ENCODE measurements around the gene CBX8. TPM values are rescaled to one million over a fixed set of nuclear protein-coding genes. Genes with fewer than 3 reads are reported as not detected.

CBX8 gene
- total and polyA plus RNA-seq, 2 of the 13 experiments (the other 11 are each of a cell fraction or from before 2014, with no cell fraction given) = 0.34 to 12.6 TPM

DNA sequence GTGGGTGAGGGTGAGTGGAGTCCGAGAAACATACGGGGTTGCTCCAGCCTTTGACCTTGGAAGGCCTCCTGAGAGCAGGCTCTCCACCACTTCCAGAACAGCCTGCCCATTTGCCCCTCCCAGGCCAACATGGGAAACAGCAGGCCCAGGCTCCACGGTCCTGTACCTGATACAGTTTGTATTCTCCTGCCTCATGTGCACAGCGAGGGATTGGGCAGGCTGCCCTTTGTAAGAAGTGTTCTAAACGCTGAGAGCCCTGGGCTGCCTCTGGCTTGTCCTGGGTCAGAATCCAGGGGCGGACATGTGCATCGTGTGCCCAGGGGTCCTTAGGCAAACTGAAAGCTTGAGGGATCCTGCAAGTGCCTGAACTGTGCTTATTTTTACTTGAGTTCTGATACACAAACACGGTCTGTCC is 22.3 kb downstream of the CBX8 start:
- no peak overlapping the region for H2AFZ ChIP-seq (ENCODE audit: low read length)
- peak; percentile 99 for TF ChIP-seq ZNF780A (CRISPR knock-in tag; IDR thresholded peaks at IDR 0.05)
- no peak for TF ChIP-seq SCMH1 (CRISPR knock-in tag; IDR thresholded peaks at IDR 0.05; ENCODE audit: borderline replicate concordance)
- TF ChIP-seq NFIB (CRISPR knock-in tag; IDR thresholded peaks at IDR 0.05; ENCODE audit: borderline replicate concordance) = no peak
- TF ChIP-seq NR2F6 (IDR thresholded peaks at IDR 0.05) = peak; percentile 30; the same call in 1 of the 2 replicates
- peak; percentile 26; the same call in 1 of the 2 replicates for TF ChIP-seq NR2F6 (CRISPR knock-in tag; IDR thresholded peaks at IDR 0.05)
- TF ChIP-seq, protein P1, sequence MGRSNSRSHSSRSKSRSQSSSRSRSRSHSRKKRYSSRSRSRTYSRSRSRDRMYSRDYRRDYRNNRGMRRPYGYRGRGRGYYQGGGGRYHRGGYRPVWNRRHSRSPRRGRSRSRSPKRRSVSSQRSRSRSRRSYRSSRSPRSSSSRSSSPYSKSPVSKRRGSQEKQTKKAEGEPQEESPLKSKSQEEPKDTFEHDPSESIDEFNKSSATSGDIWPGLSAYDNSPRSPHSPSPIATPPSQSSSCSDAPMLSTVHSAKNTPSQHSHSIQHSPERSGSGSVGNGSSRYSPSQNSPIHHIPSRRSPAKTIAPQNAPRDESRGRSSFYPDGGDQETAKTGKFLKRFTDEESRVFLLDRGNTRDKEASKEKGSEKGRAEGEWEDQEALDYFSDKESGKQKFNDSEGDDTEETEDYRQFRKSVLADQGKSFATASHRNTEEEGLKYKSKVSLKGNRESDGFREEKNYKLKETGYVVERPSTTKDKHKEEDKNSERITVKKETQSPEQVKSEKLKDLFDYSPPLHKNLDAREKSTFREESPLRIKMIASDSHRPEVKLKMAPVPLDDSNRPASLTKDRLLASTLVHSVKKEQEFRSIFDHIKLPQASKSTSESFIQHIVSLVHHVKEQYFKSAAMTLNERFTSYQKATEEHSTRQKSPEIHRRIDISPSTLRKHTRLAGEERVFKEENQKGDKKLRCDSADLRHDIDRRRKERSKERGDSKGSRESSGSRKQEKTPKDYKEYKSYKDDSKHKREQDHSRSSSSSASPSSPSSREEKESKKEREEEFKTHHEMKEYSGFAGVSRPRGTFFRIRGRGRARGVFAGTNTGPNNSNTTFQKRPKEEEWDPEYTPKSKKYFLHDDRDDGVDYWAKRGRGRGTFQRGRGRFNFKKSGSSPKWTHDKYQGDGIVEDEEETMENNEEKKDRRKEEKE (IDR thresholded peaks at IDR 0.05) = no peak
- TF ChIP-seq, protein P2, sequence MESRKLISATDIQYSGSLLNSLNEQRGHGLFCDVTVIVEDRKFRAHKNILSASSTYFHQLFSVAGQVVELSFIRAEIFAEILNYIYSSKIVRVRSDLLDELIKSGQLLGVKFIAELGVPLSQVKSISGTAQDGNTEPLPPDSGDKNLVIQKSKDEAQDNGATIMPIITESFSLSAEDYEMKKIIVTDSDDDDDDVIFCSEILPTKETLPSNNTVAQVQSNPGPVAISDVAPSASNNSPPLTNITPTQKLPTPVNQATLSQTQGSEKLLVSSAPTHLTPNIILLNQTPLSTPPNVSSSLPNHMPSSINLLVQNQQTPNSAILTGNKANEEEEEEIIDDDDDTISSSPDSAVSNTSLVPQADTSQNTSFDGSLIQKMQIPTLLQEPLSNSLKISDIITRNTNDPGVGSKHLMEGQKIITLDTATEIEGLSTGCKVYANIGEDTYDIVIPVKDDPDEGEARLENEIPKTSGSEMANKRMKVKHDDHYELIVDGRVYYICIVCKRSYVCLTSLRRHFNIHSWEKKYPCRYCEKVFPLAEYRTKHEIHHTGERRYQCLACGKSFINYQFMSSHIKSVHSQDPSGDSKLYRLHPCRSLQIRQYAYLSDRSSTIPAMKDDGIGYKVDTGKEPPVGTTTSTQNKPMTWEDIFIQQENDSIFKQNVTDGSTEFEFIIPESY (CRISPR knock-in tag; IDR thresholded peaks at IDR 0.05) = 0 out of 2 replicates have a peak, but pooled peaks have one; percentile 4
- no peak for TF ChIP-seq ZBTB1 (CRISPR knock-in tag; IDR thresholded peaks at IDR 0.05; ENCODE audit: borderline replicate concordance)
- no peak for TF ChIP-seq SIX4 (CRISPR knock-in tag; IDR thresholded peaks at IDR 0.05)
- peak; percentile 80; the same call in 1 of the 2 replicates for TF ChIP-seq KDM5B (CRISPR knock-in tag; IDR thresholded peaks at IDR 0.05; ENCODE audit: borderline replicate concordance)
- no peak for TF ChIP-seq ZNF326 (CRISPR knock-in tag; IDR thresholded peaks at IDR 0.05; ENCODE audit: borderline replicate concordance)
- no peak for TF ChIP-seq FOSL1 (CRISPR knock-in tag; IDR thresholded peaks at IDR 0.05; ENCODE audit: borderline replicate concordance)
- no peak for TF ChIP-seq YY1 (IDR thresholded peaks at IDR 0.05; ENCODE audit: insufficient read depth, insufficient replicate concordance, low read depth, low read length)
- 0 out of 2 replicates have a peak, but pooled peaks have one; percentile 47 for TF ChIP-seq ZNF350 (CRISPR knock-in tag; IDR thresholded peaks at IDR 0.05; ENCODE audit: borderline replicate concordance, low read depth)
- TF ChIP-seq, protein P3, sequence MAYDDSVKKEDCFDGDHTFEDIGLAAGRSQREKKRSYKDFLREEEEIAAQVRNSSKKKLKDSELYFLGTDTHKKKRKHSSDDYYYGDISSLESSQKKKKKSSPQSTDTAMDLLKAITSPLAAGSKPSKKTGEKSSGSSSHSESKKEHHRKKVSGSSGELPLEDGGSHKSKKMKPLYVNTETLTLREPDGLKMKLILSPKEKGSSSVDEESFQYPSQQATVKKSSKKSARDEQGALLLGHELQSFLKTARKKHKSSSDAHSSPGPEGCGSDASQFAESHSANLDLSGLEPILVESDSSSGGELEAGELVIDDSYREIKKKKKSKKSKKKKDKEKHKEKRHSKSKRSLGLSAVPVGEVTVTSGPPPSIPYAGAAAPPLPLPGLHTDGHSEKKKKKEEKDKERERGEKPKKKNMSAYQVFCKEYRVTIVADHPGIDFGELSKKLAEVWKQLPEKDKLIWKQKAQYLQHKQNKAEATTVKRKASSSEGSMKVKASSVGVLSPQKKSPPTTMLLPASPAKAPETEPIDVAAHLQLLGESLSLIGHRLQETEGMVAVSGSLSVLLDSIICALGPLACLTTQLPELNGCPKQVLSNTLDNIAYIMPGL (CRISPR knock-in tag; IDR thresholded peaks at IDR 0.05; ENCODE audit: borderline replicate concordance in 1 of 2, low read depth in 1 of 2) = 0 out of 4 replicates have a peak, but pooled peaks of 1 of the 2 experiments have one; percentile 12
- peak; percentile 62 for TF ChIP-seq ZFP36 (IDR thresholded peaks at IDR 0.05; ENCODE audit: borderline replicate concordance, low read depth, low read length, partially characterized antibody)
- no peak for TF ChIP-seq ZNF737 (CRISPR knock-in tag; IDR thresholded peaks at IDR 0.05; ENCODE audit: borderline replicate concordance)

More for the DNA sequence above, 22.3 kb downstream of the CBX8 start:
- H3K9ac ChIP-seq (ENCODE audit: insufficient read depth, low read depth, low read length) = peak overlapping the region; percentile 15
- no peak for FAIRE-seq
- H3K4me1 ChIP-seq (ENCODE audit: insufficient read depth, low read length) = peaks cover 65% of the 10 kb centered on the region
- no peak overlapping the region for H3K27ac ChIP-seq (ENCODE audit: extremely low read length, insufficient read depth, low read length)
- peaks cover 12% of the 10 kb centered on the region for H3K79me2 ChIP-seq (ENCODE audit: insufficient read depth, low read length)
- ATAC-seq = peak; percentile 62
- H4K20me1 ChIP-seq (ENCODE audit: insufficient read depth, low read length) = peaks cover 9% of the 10 kb centered on the region; the same call in 1 of the 2 replicates
- DNase-seq (ENCODE audit: low spot score) = peak; percentile 47
- H3K4me3 ChIP-seq (replicated peaks in 1 of 3; ENCODE audit: insufficient read depth in 1 of 3, low read depth in 2 of 3, low read length in 3 of 3) = peak overlapping the region in 2 of 3 experiments; percentile 24 to 38; a peak in 4 of 6 replicates
- no peaks in the 10 kb centered on the region for H3K9me3 ChIP-seq (ENCODE audit: low read length)
- POLR2A ChIA-PET = interaction anchor here (1.5 to 1.9 kb wide), 4 partner anchors 15 to 219 kb away, joined by 4 to 12 read pairs (median 6); partner anchors contain the start of gene CBX8
- CTCF ChIA-PET (ENCODE audit: low intra/inter-chr PET ratio, low total read pairs) = no interaction called here
- 18% methylated on average over 8 of the region's 8 CpGs for WGBS (ENCODE audit: low lambda C conversion rate)
- in situ Hi-C loops (cut with HindIII; ENCODE audit: extremely low pct_ligation_motif_present, low pct_unique_long_range_greater_than_20kb) = no loop called here
- H3K36me3 ChIP-seq (replicated peaks in 1 of 2; ENCODE audit: control insufficient read depth in 1 of 2, insufficient read depth in 2 of 2, low read length in 2 of 2) = peaks cover 0 to 1% of the 10 kb centered on the region in 2 experiments; a peak in 2 of 5 replicates
- H3K4me2 ChIP-seq (ENCODE audit: low read depth, low read length) = peak overlapping the region; percentile 92
- peaks cover 5 to 19% of the 10 kb centered on the region in 2 experiments; a peak in 3 of 5 replicates for H3K27me3 ChIP-seq (ENCODE audit: control insufficient read depth in 1 of 2, insufficient read depth in 2 of 2, low read length in 2 of 2)
- BruUV-seq (replicated peaks) = no TSS peak
- intact Hi-C loops (cut with micrococcal nuclease; ENCODE audit: unreplicated experiment) = no loop called here

Measured in HepG2 (cell line).